OCI-LY3 (cell line): ENCODE data around the gene MEF2A.

Experiments used
- H2AFZ ChIP-seq: fragments of 200-600, 300-600 bp; shearing (Covaris generic); 2 replicates; pipeline ENCODE4 v1.6.0; 2014; ENCODE audit warnings: antibody characterized with exemption, low read depth, low read length
- H3K27ac ChIP-seq: fragments of 200-600, 300-600 bp; sonication (generic); 2 replicates; pipeline ENCODE4 v1.5.1; 2014; ENCODE audit warnings: mild to moderate bottlenecking, low read length, moderate library complexity, mixed read lengths
- H3K27me3 ChIP-seq: fragments of 200-600, 300-600 bp; sonication (generic); 2 replicates; pipeline ENCODE4 v1.6.1; 2014; ENCODE audit warnings: low read depth, low read length, mixed read lengths
- H3K36me3 ChIP-seq: fragments of 200-600, 300-600 bp; sonication (generic); replicated peaks from 2 replicates; pipeline ENCODE3; 2014; ENCODE audit warnings: low read depth, low read length, mixed read lengths
- H3K4me1 ChIP-seq: fragments of 300-600, 200-600 bp; sonication (generic); 2 replicates; pipeline ENCODE4 v1.6.1; 2014; ENCODE audit warnings: low read length, mixed read lengths
- H3K4me2 ChIP-seq: fragments of 200-600, 300-600 bp; sonication (generic); 2 replicates; pipeline ENCODE4 v1.6.1; 2014; ENCODE audit warnings: low read length, mixed read lengths
- H3K4me3 ChIP-seq: fragments of 300-600, 200-600 bp; sonication (generic); 2 replicates; pipeline ENCODE4 v1.5.1; 2014; ENCODE audit warnings: antibody characterized with exemption, mild to moderate bottlenecking, low read length, moderate library complexity
- H3K79me2 ChIP-seq: fragments of 300-600, 200-600 bp; shearing (Covaris generic); 2 replicates; pipeline ENCODE4 v1.6.1; 2014; ENCODE audit warnings: mild to moderate bottlenecking, low read length, mixed read lengths
- H3K9ac ChIP-seq: fragments of 300-600, 200-600 bp; shearing (Covaris generic); 2 replicates; pipeline ENCODE4 v1.6.0; 2014; ENCODE audit warnings: mild to moderate bottlenecking, low read length, moderate library complexity
- H3K9me3 ChIP-seq: fragments of 200-600, 300-600 bp; shearing (Covaris generic); 2 replicates; pipeline ENCODE4 v1.6.1; 2014; ENCODE audit warnings: low read length, mixed read lengths; ENCODE audit not compliant: insufficient read depth
- H4K20me1 ChIP-seq: fragments of 200-600, 300-600 bp; sonication (generic); 2 replicates; pipeline ENCODE4 v1.6.1; 2016; ENCODE audit warnings: low read length, mixed read lengths; ENCODE audit not compliant: insufficient read depth
- EZH2phosphoT487 ChIP-seq: fragments of 200-600 bp; shearing (Covaris generic); IDR thresholded peaks from 2 replicates; pipeline ENCODE4 v1.6.1; 2018; ENCODE audit warnings: antibody characterized with exemption, mixed run types, low read depth
- TF ChIP-seq, protein P1 (sequence below): fragments of 200-600, 300-600 bp; sonication (generic); IDR thresholded peaks from 2 replicates; pipeline ENCODE4 v1.5.1; 2014; ENCODE audit warnings: antibody characterized with exemption, low read length, low read depth

Gene MEF2A

DNA sequence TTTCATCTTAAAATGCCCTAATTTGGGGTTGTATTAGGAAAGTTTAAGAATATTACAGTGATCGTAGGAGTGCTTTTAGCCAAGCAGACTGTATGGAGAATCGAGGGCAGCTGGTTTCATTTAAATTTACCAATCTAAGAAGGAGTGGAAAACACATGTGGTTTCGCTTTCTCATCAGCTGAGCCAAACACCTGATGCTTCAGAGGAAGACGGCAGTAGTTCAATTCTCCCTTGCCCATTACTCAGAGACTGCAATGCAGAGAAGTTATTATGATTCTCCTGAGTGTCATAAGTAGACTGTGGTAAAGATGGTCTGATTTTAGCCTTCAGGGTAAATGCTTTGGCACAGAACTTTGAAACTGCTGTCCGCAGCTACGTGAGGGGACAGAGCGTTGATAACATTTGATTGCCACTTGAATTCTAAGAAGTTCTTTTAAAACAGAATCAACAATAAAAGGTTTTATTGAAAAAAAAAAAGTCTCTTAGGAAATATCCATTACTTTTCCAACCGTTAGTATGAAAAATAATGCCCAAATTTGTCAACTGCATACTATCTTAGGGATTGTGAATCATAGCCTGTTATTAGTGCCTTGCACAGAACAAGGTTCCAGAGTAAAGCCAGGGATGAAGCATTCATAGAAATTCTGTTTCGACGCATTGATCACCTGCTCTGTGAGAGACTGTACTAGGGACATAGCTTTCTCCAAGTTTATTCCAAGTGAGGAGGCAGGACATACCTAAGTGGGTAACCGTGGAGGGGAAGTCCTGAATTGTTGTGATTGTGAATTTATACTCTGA is 141.9 kb downstream of the MEF2A start:
- Histone ChIP-seq H3K27ac (no peak overlapping the region), H3K79me2 (no peaks in the 10 kb centered on the region), H3K36me3 (peaks cover 19% of the 10 kb centered on the region), H3K4me2 (peak overlapping the region; percentile 23), H3K9me3 (no peaks in the 10 kb centered on the region), H3K4me3 (no peak overlapping the region), H3K4me1 (peaks cover 21% of the 10 kb centered on the region), H3K27me3 (no peaks in the 10 kb centered on the region), H2AFZ (no peak overlapping the region), H3K9ac (no peak overlapping the region), H4K20me1 (no peaks in the 10 kb centered on the region)
- TF ChIP-seq, protein P1, sequence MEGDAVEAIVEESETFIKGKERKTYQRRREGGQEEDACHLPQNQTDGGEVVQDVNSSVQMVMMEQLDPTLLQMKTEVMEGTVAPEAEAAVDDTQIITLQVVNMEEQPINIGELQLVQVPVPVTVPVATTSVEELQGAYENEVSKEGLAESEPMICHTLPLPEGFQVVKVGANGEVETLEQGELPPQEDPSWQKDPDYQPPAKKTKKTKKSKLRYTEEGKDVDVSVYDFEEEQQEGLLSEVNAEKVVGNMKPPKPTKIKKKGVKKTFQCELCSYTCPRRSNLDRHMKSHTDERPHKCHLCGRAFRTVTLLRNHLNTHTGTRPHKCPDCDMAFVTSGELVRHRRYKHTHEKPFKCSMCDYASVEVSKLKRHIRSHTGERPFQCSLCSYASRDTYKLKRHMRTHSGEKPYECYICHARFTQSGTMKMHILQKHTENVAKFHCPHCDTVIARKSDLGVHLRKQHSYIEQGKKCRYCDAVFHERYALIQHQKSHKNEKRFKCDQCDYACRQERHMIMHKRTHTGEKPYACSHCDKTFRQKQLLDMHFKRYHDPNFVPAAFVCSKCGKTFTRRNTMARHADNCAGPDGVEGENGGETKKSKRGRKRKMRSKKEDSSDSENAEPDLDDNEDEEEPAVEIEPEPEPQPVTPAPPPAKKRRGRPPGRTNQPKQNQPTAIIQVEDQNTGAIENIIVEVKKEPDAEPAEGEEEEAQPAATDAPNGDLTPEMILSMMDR, result no peak
- TF ChIP-seq EZH2phosphoT487, result no peak

DNA sequence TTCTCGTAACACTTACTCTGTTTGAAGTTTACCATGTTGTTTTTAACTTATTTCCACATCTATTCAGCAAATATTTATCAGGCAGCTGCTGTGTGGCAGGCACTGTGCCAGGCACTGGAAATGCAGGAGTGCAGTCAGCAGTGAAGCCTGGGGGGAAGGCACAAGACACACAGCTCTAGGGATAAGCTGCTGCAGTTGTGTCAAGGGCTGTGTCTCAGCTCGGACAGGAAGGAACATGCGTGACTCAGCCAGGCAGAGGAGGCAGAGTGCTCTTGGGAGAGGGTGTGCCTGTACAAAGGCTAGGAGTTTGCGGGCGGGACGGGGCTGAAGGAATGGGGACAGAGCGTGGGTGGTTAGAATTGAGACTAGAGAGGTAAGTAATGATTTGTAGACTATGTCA is 142.8 kb downstream of the MEF2A start:
- H3K4me2 ChIP-seq, result no peak overlapping the region
- H2AFZ ChIP-seq, result no peak overlapping the region
- no peaks in the 10 kb centered on the region for H4K20me1 ChIP-seq
- no peak overlapping the region for H3K4me3 ChIP-seq
- H3K79me2 ChIP-seq, result no peaks in the 10 kb centered on the region
- H3K36me3 ChIP-seq, result peaks cover 23% of the 10 kb centered on the region
- no peak overlapping the region for H3K9ac ChIP-seq
- no peak overlapping the region for H3K27ac ChIP-seq
- no peaks in the 10 kb centered on the region for H3K9me3 ChIP-seq
- H3K27me3 ChIP-seq, result no peaks in the 10 kb centered on the region
- H3K4me1 ChIP-seq, result peaks cover 17% of the 10 kb centered on the region
- TF ChIP-seq, protein P1, result no peak
- no peak for TF ChIP-seq EZH2phosphoT487

DNA sequence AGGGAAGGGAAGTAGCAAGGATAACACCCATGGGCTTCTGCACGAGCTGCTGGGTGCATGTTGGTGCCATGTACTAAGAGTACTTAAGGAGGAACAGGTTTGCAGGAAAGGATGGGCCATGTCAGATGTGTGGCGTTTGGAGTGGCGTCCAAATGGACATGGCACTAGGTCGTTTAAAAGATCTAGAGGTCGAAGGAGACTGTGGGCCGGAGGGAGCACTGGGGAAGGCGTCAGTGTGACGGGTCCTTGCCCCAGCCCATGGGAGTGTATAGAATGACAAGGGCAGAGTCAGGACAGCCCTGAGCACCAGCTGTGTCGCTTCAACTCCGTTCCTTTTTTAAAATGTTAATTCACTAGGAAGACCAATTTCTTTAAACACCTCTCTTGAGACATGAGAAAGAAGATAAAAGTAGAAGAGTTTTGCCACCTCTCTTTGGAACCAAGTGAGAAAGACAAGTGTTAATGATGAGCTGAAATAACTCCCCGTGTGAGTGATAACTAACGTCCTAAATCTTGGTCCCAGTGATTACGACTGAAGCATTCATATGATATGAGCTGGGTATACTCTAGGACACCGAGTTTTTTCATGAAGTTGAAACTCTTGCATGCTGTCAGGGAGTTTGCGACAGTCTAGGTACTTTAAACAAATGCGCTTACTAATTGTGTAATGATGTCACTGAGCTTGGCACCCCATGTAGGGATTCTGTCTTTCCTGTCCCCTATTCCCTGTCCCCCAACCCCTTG is 143.6 kb downstream of the MEF2A start:
- Histone ChIP-seq H3K27ac (no peak overlapping the region), H3K4me3 (no peak overlapping the region), H3K9me3 (no peaks in the 10 kb centered on the region), H3K27me3 (no peaks in the 10 kb centered on the region), H3K9ac (no peak overlapping the region), H2AFZ (no peak overlapping the region), H3K4me1 (peaks cover 10% of the 10 kb centered on the region), H3K79me2 (no peaks in the 10 kb centered on the region), H3K36me3 (peaks cover 23% of the 10 kb centered on the region), H4K20me1 (no peaks in the 10 kb centered on the region), H3K4me2 (no peak overlapping the region)
- no peak for TF ChIP-seq EZH2phosphoT487
- TF ChIP-seq, protein P1, result no peak

DNA sequence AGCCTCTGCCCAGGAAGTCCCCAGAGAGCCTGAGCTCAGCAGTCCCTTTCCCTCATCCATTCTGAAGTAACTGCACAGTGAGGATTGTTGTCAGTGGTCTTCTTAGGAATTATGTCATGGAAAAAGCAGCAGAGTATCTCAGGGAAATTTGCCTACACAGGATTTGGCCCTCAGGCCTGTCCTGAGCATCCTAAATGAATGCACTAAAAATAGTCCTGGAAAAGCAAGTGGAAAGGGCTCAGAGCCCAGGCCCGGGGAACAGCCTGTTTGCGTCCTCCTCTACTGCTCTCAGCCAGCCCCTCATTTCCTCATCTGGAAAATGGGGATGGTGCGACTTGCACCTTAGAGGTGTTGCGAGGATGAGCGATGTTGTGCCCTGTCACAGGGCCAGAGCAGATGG is 145.8 kb downstream of the MEF2A start:
- Histone ChIP-seq H3K79me2 (no peaks in the 10 kb centered on the region), H3K9me3 (no peaks in the 10 kb centered on the region), H3K9ac (no peak overlapping the region), H3K27ac (no peak overlapping the region), H4K20me1 (no peaks in the 10 kb centered on the region), H3K4me2 (no peak overlapping the region), H3K4me3 (no peak overlapping the region), H3K27me3 (no peaks in the 10 kb centered on the region), H2AFZ (no peak overlapping the region), H3K36me3 (peaks cover 28% of the 10 kb centered on the region), H3K4me1 (peaks cover 11% of the 10 kb centered on the region)
- no peak for TF ChIP-seq EZH2phosphoT487
- TF ChIP-seq, protein P1, result no peak
